IMR-90 (cell line): ENCODE results near the gene UGT8.

Experiments
- MAZ ChIP-seq: IDR thresholded peaks from 2 replicates; pipeline ENCODE4 v1.6.1; 2012; ENCODE audit warnings: low read depth, mild to moderate bottlenecking, low read length, improper control_type of control experiment, moderate library complexity, borderline replicate concordance
- MXI1 ChIP-seq: IDR thresholded peaks from 2 replicates; pipeline ENCODE4 v1.6.1; 2012; ENCODE audit warnings: low read depth, mild to moderate bottlenecking, low read length, moderate library complexity, borderline replicate concordance
- NFE2L2 ChIP-seq: fragments of 150-350 bp; IDR thresholded peaks from 2 replicates; pipeline ENCODE4 v1.6.1; 2016; ENCODE audit warnings: low read depth, mild to moderate bottlenecking, low read length
- POLR2A ChIP-seq: IDR thresholded peaks from 2 replicates; pipeline ENCODE4 v1.6.1; 2012; ENCODE audit warnings: mild to moderate bottlenecking, low read depth, low read length
- RAD21 ChIP-seq: IDR thresholded peaks from 2 replicates; pipeline ENCODE4 v1.6.1; 2012; ENCODE audit warnings: low read length, improper control_type of control experiment
- RFX5 ChIP-seq: IDR thresholded peaks from 2 replicates; pipeline ENCODE4 v1.8.0; 2012; ENCODE audit warnings: low read depth, mild to moderate bottlenecking, low read length, moderate library complexity
- SMC3 ChIP-seq: fragments of 150-350 bp; IDR thresholded peaks from 2 replicates; pipeline ENCODE4 v1.6.1; 2016; ENCODE audit warnings: low read depth, mild to moderate bottlenecking, antibody characterized with exemption, low read length, moderate library complexity
- USF2 ChIP-seq: fragments of 150-350 bp; IDR thresholded peaks from 2 replicates; pipeline ENCODE4 v1.6.1; 2017; ENCODE audit warnings: mild to moderate bottlenecking, antibody characterized with exemption, low read length, low read depth
- TF ChIP-seq, protein P1 (sequence below): conservative IDR thresholded peaks from 2 replicates; pipeline ENCODE4 v1.5.1; 2012; ENCODE audit warnings: mild to moderate bottlenecking, low read depth, low read length, improper control_type of control experiment
- TF ChIP-seq, protein P2 (sequence below): fragments of 150-350 bp; IDR thresholded peaks from 2 replicates; pipeline ENCODE4 v1.6.1; 2016; ENCODE audit warnings: low read depth, mild to moderate bottlenecking, low read length, moderate library complexity, borderline replicate concordance

DNA sequence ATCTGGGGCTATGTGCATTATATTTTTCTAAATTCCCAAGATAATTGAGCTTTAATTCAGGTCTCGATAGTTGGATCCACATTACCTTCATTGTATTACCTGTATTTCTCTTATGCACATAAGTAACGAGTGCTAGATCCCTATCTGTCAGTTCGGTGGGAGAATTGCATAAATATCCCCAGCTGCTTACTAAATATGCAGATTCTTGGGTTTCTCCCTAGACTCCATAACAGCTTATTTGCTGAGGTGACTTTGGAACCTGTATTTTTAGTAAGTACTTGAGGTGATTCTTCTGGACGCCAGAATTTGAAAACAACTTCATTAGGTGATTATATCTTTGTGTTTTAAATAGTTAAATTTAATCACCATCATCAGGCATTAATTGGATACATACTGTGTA is 15.0 kb downstream of the UGT8 start:
- no peak for TF ChIP-seq SMC3
- TF ChIP-seq, protein P1, sequence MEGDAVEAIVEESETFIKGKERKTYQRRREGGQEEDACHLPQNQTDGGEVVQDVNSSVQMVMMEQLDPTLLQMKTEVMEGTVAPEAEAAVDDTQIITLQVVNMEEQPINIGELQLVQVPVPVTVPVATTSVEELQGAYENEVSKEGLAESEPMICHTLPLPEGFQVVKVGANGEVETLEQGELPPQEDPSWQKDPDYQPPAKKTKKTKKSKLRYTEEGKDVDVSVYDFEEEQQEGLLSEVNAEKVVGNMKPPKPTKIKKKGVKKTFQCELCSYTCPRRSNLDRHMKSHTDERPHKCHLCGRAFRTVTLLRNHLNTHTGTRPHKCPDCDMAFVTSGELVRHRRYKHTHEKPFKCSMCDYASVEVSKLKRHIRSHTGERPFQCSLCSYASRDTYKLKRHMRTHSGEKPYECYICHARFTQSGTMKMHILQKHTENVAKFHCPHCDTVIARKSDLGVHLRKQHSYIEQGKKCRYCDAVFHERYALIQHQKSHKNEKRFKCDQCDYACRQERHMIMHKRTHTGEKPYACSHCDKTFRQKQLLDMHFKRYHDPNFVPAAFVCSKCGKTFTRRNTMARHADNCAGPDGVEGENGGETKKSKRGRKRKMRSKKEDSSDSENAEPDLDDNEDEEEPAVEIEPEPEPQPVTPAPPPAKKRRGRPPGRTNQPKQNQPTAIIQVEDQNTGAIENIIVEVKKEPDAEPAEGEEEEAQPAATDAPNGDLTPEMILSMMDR, result no peak
- no peak for TF ChIP-seq USF2
- TF ChIP-seq MAZ, result no peak
- no peak for TF ChIP-seq POLR2A
- TF ChIP-seq MXI1, result no peak
- TF ChIP-seq RFX5, result no peak
- TF ChIP-seq RAD21, result no peak
- no peak for TF ChIP-seq NFE2L2
- TF ChIP-seq, protein P2, sequence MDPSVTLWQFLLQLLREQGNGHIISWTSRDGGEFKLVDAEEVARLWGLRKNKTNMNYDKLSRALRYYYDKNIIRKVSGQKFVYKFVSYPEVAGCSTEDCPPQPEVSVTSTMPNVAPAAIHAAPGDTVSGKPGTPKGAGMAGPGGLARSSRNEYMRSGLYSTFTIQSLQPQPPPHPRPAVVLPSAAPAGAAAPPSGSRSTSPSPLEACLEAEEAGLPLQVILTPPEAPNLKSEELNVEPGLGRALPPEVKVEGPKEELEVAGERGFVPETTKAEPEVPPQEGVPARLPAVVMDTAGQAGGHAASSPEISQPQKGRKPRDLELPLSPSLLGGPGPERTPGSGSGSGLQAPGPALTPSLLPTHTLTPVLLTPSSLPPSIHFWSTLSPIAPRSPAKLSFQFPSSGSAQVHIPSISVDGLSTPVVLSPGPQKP, result no peak
